HFFc6 (cell line): Measurements from ENCODE around the gene POT1. TPM values are rescaled to one million over a fixed set of nuclear protein-coding genes. Genes with fewer than 3 reads are reported as not detected.

Source experiments
- DNase-seq: peaks from one replicate; pipeline ENCODE4 v3.0.0-alpha.2; 2018
- H3K27ac Mint-ChIP-seq: 2 replicates; pipeline ENCODE4 v1.8.0; 2020; ENCODE audit warnings: mild to moderate bottlenecking, mixed read lengths
- H3K27me3 Mint-ChIP-seq: 2 replicates; pipeline ENCODE4 v1.8.0; 2021; ENCODE audit warnings: mild to moderate bottlenecking, moderate library complexity, mixed read lengths; ENCODE audit not compliant: insufficient read depth
- H3K36me3 Mint-ChIP-seq: 2 replicates; pipeline ENCODE4 v1.8.0; 2021; ENCODE audit warnings: low read depth, mixed read lengths
- H3K4me1 Mint-ChIP-seq: 2 replicates; pipeline ENCODE4 v1.8.0; 2020; ENCODE audit warnings: low read depth, mixed read lengths
- H3K4me3 Mint-ChIP-seq: 2 replicates; pipeline ENCODE4 v1.8.0; 2020; ENCODE audit warnings: mild to moderate bottlenecking, moderate library complexity, mixed read lengths
- H3K9me3 Mint-ChIP-seq: 2 replicates; pipeline ENCODE4 v1.8.0; 2020; ENCODE audit warnings: mild to moderate bottlenecking, mixed read lengths
- total RNA-seq, 6 experiments: library from RNA; stranded (reverse); fragmentation: NEBNext Ultra II Directional; extraction: Animal tissue kit (Norgen Biotek cat#: 25700); gene quantifications; 2 replicates in 1 of 6; 3 replicates in 5 of 6; pipeline ENCODE4 v1.2.3, GENCODE V29; 2021
- TF ChIP-seq, protein P1 (sequence below): fragments of 200-600 bp; sonication (generic); IDR thresholded peaks from 2 replicates; pipeline ENCODE4 v1.5.0; 2021; ENCODE audit warnings: antibody characterized with exemption, mild to moderate bottlenecking

POT1 gene
- total RNA-seq, 6 experiments from 2014 or later, result 10.8 to 16.0 (median 13.4) TPM

DNA sequence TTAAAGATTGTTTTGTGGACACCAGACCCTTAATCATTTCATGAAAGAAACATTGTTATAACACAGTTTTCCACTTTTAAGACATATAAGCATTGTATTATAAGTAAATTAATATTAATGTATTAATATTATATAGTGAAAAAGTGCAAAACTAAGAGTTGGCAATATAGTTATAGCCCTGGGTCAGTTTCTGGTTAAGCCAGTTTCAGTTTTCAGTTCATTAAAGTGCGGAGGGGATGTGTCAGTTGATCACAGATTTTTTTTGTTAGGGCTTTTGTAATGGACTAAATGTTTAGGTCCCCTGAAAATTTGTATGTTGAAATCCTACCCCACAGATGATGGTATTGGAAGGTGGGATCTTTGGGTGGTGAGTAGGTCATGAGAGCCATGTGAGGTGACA lies 118.3 kb downstream of the POT1 start:
- DNase-seq, result no peak
- Mint-ChIP-seq H3K27me3 (no peaks in the 10 kb centered on the region), H3K4me1 (no peaks in the 10 kb centered on the region), H3K27ac (no peak overlapping the region), H3K36me3 (no peaks in the 10 kb centered on the region), H3K4me3 (no peak overlapping the region), H3K9me3 (no peaks in the 10 kb centered on the region)
- TF ChIP-seq, protein P1, sequence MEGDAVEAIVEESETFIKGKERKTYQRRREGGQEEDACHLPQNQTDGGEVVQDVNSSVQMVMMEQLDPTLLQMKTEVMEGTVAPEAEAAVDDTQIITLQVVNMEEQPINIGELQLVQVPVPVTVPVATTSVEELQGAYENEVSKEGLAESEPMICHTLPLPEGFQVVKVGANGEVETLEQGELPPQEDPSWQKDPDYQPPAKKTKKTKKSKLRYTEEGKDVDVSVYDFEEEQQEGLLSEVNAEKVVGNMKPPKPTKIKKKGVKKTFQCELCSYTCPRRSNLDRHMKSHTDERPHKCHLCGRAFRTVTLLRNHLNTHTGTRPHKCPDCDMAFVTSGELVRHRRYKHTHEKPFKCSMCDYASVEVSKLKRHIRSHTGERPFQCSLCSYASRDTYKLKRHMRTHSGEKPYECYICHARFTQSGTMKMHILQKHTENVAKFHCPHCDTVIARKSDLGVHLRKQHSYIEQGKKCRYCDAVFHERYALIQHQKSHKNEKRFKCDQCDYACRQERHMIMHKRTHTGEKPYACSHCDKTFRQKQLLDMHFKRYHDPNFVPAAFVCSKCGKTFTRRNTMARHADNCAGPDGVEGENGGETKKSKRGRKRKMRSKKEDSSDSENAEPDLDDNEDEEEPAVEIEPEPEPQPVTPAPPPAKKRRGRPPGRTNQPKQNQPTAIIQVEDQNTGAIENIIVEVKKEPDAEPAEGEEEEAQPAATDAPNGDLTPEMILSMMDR, result no peak

DNA sequence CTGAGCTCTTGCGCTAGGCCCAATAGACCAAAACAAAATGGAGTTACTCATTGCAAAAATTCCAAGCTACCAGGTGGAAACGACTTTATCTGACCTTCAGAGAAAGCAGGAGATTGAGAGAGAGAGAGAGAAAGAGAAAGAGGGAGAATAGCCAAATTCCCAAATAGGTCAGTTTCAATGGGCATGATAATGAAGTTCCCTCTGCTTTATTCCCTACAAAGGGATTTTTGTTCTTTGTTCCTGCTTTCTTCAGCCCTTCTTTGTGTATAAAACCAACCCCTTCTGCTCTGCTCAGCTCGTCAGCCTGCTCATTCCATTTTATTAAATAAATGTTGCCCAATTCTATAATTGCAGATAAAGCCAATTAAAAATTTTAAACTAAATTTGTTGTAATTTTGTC lies 119.0 kb downstream of the POT1 start:
- no peaks in the 10 kb centered on the region for H3K27me3 Mint-ChIP-seq
- H3K36me3 Mint-ChIP-seq, result no peaks in the 10 kb centered on the region
- no peaks in the 10 kb centered on the region for H3K4me1 Mint-ChIP-seq
- H3K27ac Mint-ChIP-seq, result no peak overlapping the region
- TF ChIP-seq, protein P1, result no peak
- H3K9me3 Mint-ChIP-seq, result no peaks in the 10 kb centered on the region
- DNase-seq, result no peak
- H3K4me3 Mint-ChIP-seq, result no peak overlapping the region

DNA sequence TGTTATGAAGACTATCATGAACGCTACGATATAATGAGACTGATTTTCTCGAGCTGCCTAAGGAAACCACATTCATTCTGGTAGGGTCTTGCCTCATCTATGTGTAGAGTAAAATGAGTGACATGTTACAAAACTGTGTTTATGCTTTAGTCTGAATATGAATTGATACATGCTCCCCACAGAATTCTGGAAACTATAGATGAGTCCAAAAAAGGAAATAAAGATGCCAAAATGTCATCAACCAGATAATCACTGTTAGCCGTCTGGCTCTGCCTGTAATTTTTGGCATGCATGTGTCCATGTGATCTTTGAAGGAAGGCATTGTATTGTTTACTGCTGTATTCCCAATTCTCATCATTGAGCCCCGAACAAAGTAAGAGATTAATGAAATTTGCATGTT lies 121.4 kb downstream of the POT1 start:
- no peak for DNase-seq
- TF ChIP-seq, protein P1, result no peak
- H3K27ac Mint-ChIP-seq, result no peak overlapping the region
- no peaks in the 10 kb centered on the region for H3K27me3 Mint-ChIP-seq
- no peaks in the 10 kb centered on the region for H3K36me3 Mint-ChIP-seq
- no peak overlapping the region for H3K4me3 Mint-ChIP-seq
- H3K9me3 Mint-ChIP-seq, result no peaks in the 10 kb centered on the region
- no peaks in the 10 kb centered on the region for H3K4me1 Mint-ChIP-seq

DNA sequence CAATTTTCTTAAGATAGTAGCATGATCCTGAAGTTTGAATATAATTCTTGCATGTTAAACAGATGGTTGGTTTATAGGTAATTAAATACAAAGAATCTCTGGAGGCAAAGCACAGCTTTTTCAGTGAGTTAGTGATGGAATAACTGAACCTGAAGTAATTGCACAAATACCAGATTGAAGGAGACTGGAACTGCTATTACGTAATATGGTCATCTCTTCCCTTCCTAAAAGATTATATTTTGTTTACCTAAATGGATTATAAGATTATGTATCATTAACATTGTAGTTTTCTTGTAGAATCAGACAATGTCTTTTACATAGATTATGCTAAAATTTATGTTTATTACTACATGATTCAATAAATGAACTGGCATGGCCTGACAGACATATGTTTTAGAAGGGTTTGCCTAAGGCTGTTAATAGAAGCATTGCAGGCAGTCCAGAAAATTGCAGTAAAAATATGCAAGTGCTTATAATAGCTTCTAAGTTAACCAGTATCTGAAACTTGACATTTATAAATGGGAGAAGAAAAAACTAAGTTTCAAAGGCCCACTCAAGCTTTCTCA lies 128.2 kb downstream of the POT1 start:
- H3K27me3 Mint-ChIP-seq, result no peaks in the 10 kb centered on the region; the same call in 1 of the 2 replicates
- no peaks in the 10 kb centered on the region for H3K9me3 Mint-ChIP-seq
- no peak for DNase-seq
- H3K36me3 Mint-ChIP-seq, result no peaks in the 10 kb centered on the region
- H3K4me1 Mint-ChIP-seq, result no peaks in the 10 kb centered on the region
- H3K27ac Mint-ChIP-seq, result no peak overlapping the region
- TF ChIP-seq, protein P1, result no peak
- H3K4me3 Mint-ChIP-seq, result no peak overlapping the region

DNA sequence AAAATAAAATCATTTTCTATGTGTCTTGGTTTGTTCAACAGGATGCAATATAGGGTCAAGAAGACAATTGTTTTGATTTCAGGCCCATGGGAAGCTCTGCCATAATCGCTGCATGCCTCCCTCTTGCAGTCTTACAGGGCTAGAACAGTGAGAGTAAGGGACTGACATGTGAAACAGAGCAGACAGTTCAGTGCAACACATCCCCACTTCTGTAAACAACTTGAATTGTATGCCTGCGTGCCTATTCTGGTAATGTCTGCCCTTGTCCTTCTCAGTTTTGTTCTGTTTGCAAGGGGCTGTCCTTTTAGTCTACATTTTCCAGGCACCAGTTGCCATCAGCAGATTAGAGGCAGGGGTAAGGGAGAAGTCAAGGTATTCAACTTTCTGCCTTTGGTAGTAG lies 129.2 kb downstream of the POT1 start:
- no peak overlapping the region for H3K4me3 Mint-ChIP-seq
- no peaks in the 10 kb centered on the region for H3K36me3 Mint-ChIP-seq
- TF ChIP-seq, protein P1, result no peak

DNA sequence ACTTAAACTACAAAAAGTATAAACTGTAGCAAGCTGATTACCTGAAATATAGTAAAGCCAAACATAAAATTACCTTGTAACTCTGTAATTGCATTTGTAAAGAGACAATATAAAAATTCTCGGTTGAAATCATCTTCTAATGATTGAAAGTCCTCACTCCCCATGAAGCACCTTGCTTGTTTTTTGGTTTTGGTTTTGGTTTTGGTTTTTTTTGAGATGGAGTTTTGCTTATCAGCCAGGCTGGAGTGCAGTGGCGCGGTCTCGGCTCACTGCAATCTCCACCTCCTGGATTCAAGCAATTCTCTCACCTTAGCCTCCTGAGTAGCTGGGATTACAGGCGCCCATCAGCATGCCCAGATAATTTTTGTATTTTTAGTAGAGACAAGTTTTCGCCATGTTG lies 130.2 kb downstream of the POT1 start:
- H3K4me1 Mint-ChIP-seq, result no peaks in the 10 kb centered on the region
- H3K36me3 Mint-ChIP-seq, result no peaks in the 10 kb centered on the region
- TF ChIP-seq, protein P1, result no peak

More for the DNA sequence above, 129.2 kb downstream of the POT1 start:
- DNase-seq, result no peak
- Mint-ChIP-seq H3K27me3 (no peaks in the 10 kb centered on the region; the same call in 1 of the 2 replicates), H3K27ac (no peak overlapping the region), H3K4me1 (no peaks in the 10 kb centered on the region), H3K9me3 (no peaks in the 10 kb centered on the region)

More for the DNA sequence above, 130.2 kb downstream of the POT1 start:
- Mint-ChIP-seq H3K27ac (no peak overlapping the region), H3K9me3 (no peaks in the 10 kb centered on the region), H3K4me3 (no peak overlapping the region), H3K27me3 (no peaks in the 10 kb centered on the region; the same call in 1 of the 2 replicates)
- no peak for DNase-seq
